Endodermal cell (in vitro differentiated cells): ENCODE results near the gene XAF1. TPM values are rescaled to one million over a fixed set of nuclear protein-coding genes. Genes with fewer than 3 reads are reported as not detected.

Experiments used
- DNase-seq: peaks from one replicate; pipeline ENCODE4 v3.0.0-alpha.2; 2017
- H3K27ac ChIP-seq: 2 replicates; pipeline ENCODE4 v1.5.1; 2013; ENCODE audit warnings: mild to moderate bottlenecking, low read depth, low read length, moderate library complexity
- H3K27me3 ChIP-seq: 2 replicates; pipeline ENCODE4 v1.6.1; 2013; ENCODE audit warnings: mild to moderate bottlenecking, low read length, moderate library complexity; ENCODE audit not compliant: insufficient read depth, control insufficient read depth, poor library complexity, severe bottlenecking
- H3K36me3 ChIP-seq: 2 replicates; pipeline ENCODE4 v1.7.0; 2013; ENCODE audit warnings: mild to moderate bottlenecking, low read length, moderate library complexity; ENCODE audit not compliant: control insufficient read depth, insufficient read depth
- H3K4me1 ChIP-seq: one replicate; pipeline ENCODE4 v1.7.0; 2013; ENCODE audit warnings: low read length; ENCODE audit not compliant: control insufficient read depth, insufficient read depth
- H3K4me3 ChIP-seq: 2 replicates; pipeline ENCODE4 v1.5.1; 2013; ENCODE audit warnings: mild to moderate bottlenecking, low read length, moderate library complexity
- H3K9ac ChIP-seq: 2 replicates; pipeline ENCODE4 v1.6.1; 2013; ENCODE audit warnings: mild to moderate bottlenecking, low read length, moderate library complexity; ENCODE audit not compliant: poor library complexity, severe bottlenecking; ENCODE audit errors: extremely low read depth
- H3K9me3 ChIP-seq: 2 replicates; pipeline ENCODE4 v1.6.1; 2013; ENCODE audit warnings: mild to moderate bottlenecking, low read length, moderate library complexity; ENCODE audit not compliant: control insufficient read depth
- H3K27ac Mint-ChIP-seq: 2 replicates; pipeline ENCODE4 v1.8.0; 2020; ENCODE audit warnings: mixed read lengths
- H3K27me3 Mint-ChIP-seq: 2 replicates; pipeline ENCODE4 v1.8.0; 2021; ENCODE audit warnings: mild to moderate bottlenecking, mixed read lengths; ENCODE audit not compliant: insufficient read depth
- H3K36me3 Mint-ChIP-seq: 2 replicates; pipeline ENCODE4 v1.8.0; 2020; ENCODE audit warnings: low read depth, mixed read lengths
- H3K4me1 Mint-ChIP-seq: 2 replicates; pipeline ENCODE4 v1.8.0; 2020; ENCODE audit warnings: mixed read lengths
- H3K4me3 Mint-ChIP-seq: 2 replicates; pipeline ENCODE4 v1.8.0; 2020; ENCODE audit warnings: mild to moderate bottlenecking, moderate library complexity, mixed read lengths
- H3K9me3 Mint-ChIP-seq: 2 replicates; pipeline ENCODE4 v1.8.0; 2020; ENCODE audit warnings: mild to moderate bottlenecking, mixed read lengths
- CTCF ChIP-seq: fragments of 200-600 bp; sonication (generic); conservative IDR thresholded peaks from 2 replicates; pipeline ENCODE4 v1.5.0; 2021; ENCODE audit warnings: antibody characterized with exemption, mild to moderate bottlenecking
- WGBS, 2 experiments: methylation state at CpG; one replicate each; pipeline versions ENCODE4 v1.1.5 to v1.1.7; 2013; ENCODE audit warnings: missing lambda C conversion rate in 2 of 2, mixed read lengths in 1 of 2; ENCODE audit not compliant: insufficient coverage in 1 of 2, insufficient read length in 1 of 2; 5-methylcytosine and 5-hydroxymethylcytosine counted together
- total RNA-seq, 2 donors: library from RNA; stranded (reverse); fragmentation: NEBNext Ultra II Directional in 1 of 2; extraction: Animal tissue kit (Norgen Biotek cat#: 25700) in 1 of 2; gene quantifications; 2 replicates in 1 of 2; 3 replicates in 1 of 2; pipeline ENCODE4 v1.2.1, GENCODE V29; 2021

The XAF1 gene
- total RNA-seq, 2 donors from 2014 or later: 0.35 TPM; not detected in 1

DNA sequence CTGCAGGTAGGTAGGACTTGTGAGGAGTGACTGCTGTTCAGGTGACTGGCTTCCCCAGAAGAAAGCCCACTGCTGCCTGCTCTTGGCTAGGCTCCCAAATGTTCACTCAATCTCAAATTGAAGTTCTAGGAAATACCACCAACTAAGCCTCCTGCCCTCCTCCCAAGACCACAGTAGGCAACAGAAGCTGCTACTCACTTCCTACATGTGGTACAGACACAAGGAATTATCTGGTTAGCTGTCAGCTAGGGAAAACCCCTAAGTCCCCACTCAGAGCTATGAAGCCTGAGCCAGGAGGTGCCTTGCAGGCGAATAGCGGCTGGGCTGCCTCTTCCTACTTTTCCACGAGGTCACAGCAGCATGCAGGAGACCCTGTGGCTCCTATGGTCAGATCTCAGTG is 25.0 kb downstream of the XAF1 start:
- H3K9me3 ChIP-seq: no peaks in the 10 kb centered on the region
- Mint-ChIP-seq H3K27ac (no peak overlapping the region), H3K9me3 (no peaks in the 10 kb centered on the region), H3K4me1 (no peaks in the 10 kb centered on the region), H3K4me3 (no peak overlapping the region), H3K27me3 (peaks cover 89% of the 10 kb centered on the region), H3K36me3 (no peaks in the 10 kb centered on the region)
- peaks cover 76% of the 10 kb centered on the region for H3K27me3 ChIP-seq
- no peak for DNase-seq
- no peak overlapping the region for H3K4me3 ChIP-seq
- no peak overlapping the region for H3K9ac ChIP-seq
- no peak overlapping the region for H3K27ac ChIP-seq
- TF ChIP-seq CTCF: no peak
- H3K36me3 ChIP-seq: no peaks in the 10 kb centered on the region
- no peaks in the 10 kb centered on the region for H3K4me1 ChIP-seq
- WGBS, 2 experiments: 85 to 88% methylated on average over 3 of the region's 3 CpGs

DNA sequence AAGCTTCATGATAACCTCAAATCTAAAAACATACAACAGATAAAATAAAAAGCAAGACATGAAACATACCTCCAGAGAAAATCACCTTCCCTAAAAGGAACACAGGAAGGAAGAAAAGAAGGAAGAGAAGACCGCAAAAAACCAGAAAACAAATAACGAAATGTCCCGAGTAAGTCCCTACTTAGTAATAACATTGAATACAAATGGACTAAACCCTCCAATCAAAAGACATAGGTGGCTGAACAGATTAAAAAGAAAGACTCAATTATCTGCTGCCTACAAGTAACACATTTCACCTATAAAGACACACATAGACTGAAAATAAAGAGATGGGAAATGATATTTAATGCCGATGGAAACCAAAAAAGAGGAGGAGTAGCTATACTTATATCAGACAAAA is 26.4 kb downstream of the XAF1 start:
- Mint-ChIP-seq H3K9me3 (no peaks in the 10 kb centered on the region), H3K4me1 (no peaks in the 10 kb centered on the region), H3K4me3 (no peak overlapping the region), H3K27ac (no peak overlapping the region), H3K36me3 (no peaks in the 10 kb centered on the region), H3K27me3 (peaks cover 84% of the 10 kb centered on the region)
- TF ChIP-seq CTCF: no peak
- no peak overlapping the region for H3K27ac ChIP-seq
- DNase-seq: no peak
- peaks cover 67% of the 10 kb centered on the region for H3K27me3 ChIP-seq
- H3K4me1 ChIP-seq: no peaks in the 10 kb centered on the region
- H3K9me3 ChIP-seq: no peaks in the 10 kb centered on the region
- no peak overlapping the region for H3K9ac ChIP-seq
- WGBS, 2 experiments: 100% methylated on average over 2 of the region's 4 CpGs; no CpG with 5 or more reads in 1 of the 2 experiments
- H3K36me3 ChIP-seq: no peaks in the 10 kb centered on the region
- no peak overlapping the region for H3K4me3 ChIP-seq

DNA sequence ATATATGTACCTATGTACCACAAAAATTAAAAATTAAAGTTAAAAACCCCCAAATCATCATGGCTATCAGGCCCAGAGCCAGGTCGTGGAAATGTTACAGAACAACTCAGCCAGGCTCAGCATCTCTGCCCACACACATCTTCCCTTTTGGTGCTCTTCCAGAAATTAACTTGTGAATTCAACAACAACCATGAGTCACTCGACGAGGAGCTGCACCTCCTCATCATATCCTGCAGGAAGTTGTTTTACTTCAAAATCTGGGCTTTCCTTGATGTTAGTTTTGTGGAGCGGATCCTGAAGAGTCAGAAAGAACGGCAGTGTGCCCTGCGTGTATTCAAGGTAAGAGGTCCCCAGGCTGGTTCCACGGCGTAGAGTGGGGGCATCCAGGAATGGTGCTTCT is 30.8 kb downstream of the XAF1 start:
- TF ChIP-seq CTCF: no peak
- 86 to 89% methylated on average over 8 of the region's 8 CpGs for WGBS, 2 experiments
- no peaks in the 10 kb centered on the region for H3K36me3 Mint-ChIP-seq
- no peak for DNase-seq
- no peak overlapping the region for H3K9ac ChIP-seq
- H3K4me1 ChIP-seq: no peaks in the 10 kb centered on the region
- H3K9me3 Mint-ChIP-seq: no peaks in the 10 kb centered on the region
- H3K27me3 ChIP-seq: peaks cover 61% of the 10 kb centered on the region
- H3K27ac Mint-ChIP-seq: no peak overlapping the region
- no peak overlapping the region for H3K4me3 Mint-ChIP-seq
- H3K36me3 ChIP-seq: no peaks in the 10 kb centered on the region
- no peak overlapping the region for H3K27ac ChIP-seq
- no peaks in the 10 kb centered on the region for H3K4me1 Mint-ChIP-seq
- peaks cover 81% of the 10 kb centered on the region for H3K27me3 Mint-ChIP-seq
- H3K9me3 ChIP-seq: no peaks in the 10 kb centered on the region
- no peak overlapping the region for H3K4me3 ChIP-seq
